ENCODE data around the gene DNASE2B.

DNA sequence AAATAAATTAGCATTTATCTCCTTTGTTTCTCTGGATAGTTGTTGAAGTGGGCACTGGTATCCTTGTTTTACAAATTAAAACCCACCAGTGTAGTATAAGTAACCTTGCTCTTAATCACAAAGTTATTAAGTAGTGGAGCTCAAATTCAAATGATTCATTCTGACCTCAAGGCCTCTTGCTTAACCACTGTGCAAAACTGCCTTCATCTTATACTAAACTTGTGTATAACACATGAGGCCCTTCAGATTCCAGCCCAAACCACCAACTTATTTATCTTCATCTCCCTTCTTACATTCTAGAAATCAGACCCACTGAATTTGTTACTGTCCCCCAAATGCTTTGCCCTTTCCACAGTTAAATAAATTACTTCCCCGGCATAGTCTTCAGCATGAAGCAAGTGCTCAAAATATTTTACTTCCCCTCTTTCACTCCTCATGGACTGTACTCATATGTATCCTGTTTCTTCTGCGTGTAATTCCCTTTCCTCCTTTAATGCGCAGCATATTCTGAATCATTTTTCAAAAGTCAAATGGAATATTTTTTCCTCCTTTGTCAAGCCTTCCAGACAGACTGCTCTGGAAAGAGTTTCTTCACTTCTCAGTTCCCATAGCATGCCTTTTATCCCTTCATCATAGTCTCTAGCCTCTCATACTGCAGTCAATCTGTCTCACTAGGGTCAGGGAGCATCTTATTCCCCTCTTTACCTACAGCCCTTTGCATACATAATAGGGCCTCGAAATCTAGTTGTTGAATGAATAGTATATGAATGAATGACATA is 19.0 kb upstream of the DNASE2B start:
- TF ChIP-seq YY1 (IDR thresholded peaks at IDR 0.05; ENCODE audit: low read depth) (no peak), NFIC (IDR thresholded peaks at IDR 0.05) (no peak), EP300 (IDR thresholded peaks at IDR 0.05; ENCODE audit: borderline replicate concordance) (no peak), RAD21 (IDR thresholded peaks at IDR 0.05; ENCODE audit: low read depth) (no peak), CEBPB (IDR thresholded peaks at IDR 0.05) (no peak), CREB1 (IDR thresholded peaks at IDR 0.05; ENCODE audit: low read depth) (no peak), TAF1 (IDR thresholded peaks at IDR 0.05; ENCODE audit: low read depth) (no peak), TEAD4 (IDR thresholded peaks at IDR 0.05) (no peak), FOXM1 (IDR thresholded peaks at IDR 0.05; ENCODE audit: borderline replicate concordance, low read depth) (no peak), ZBTB7A (IDR thresholded peaks at IDR 0.05; ENCODE audit: low read depth) (no peak)
- TF ChIP-seq, protein P1, sequence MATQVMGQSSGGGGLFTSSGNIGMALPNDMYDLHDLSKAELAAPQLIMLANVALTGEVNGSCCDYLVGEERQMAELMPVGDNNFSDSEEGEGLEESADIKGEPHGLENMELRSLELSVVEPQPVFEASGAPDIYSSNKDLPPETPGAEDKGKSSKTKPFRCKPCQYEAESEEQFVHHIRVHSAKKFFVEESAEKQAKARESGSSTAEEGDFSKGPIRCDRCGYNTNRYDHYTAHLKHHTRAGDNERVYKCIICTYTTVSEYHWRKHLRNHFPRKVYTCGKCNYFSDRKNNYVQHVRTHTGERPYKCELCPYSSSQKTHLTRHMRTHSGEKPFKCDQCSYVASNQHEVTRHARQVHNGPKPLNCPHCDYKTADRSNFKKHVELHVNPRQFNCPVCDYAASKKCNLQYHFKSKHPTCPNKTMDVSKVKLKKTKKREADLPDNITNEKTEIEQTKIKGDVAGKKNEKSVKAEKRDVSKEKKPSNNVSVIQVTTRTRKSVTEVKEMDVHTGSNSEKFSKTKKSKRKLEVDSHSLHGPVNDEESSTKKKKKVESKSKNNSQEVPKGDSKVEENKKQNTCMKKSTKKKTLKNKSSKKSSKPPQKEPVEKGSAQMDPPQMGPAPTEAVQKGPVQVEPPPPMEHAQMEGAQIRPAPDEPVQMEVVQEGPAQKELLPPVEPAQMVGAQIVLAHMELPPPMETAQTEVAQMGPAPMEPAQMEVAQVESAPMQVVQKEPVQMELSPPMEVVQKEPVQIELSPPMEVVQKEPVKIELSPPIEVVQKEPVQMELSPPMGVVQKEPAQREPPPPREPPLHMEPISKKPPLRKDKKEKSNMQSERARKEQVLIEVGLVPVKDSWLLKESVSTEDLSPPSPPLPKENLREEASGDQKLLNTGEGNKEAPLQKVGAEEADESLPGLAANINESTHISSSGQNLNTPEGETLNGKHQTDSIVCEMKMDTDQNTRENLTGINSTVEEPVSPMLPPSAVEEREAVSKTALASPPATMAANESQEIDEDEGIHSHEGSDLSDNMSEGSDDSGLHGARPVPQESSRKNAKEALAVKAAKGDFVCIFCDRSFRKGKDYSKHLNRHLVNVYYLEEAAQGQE (IDR thresholded peaks at IDR 0.05; ENCODE audit: low read depth), result no peak
- TF ChIP-seq, protein P2, sequence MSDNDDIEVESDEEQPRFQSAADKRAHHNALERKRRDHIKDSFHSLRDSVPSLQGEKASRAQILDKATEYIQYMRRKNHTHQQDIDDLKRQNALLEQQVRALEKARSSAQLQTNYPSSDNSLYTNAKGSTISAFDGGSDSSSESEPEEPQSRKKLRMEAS (IDR thresholded peaks at IDR 0.05), result no peak
- TF ChIP-seq, protein P3, sequence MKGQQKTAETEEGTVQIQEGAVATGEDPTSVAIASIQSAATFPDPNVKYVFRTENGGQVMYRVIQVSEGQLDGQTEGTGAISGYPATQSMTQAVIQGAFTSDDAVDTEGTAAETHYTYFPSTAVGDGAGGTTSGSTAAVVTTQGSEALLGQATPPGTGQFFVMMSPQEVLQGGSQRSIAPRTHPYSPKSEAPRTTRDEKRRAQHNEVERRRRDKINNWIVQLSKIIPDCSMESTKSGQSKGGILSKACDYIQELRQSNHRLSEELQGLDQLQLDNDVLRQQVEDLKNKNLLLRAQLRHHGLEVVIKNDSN (IDR thresholded peaks at IDR 0.05), result no peak

All from Ishikawa (cell line).